ENCODE results near the gene DLX2. TPM values are rescaled to one million over a fixed set of nuclear protein-coding genes. Genes with fewer than 3 reads are reported as not detected.

DLX2 gene
- total RNA-seq, 1 experiment from 2014 or later: 0.82 TPM

DNA sequence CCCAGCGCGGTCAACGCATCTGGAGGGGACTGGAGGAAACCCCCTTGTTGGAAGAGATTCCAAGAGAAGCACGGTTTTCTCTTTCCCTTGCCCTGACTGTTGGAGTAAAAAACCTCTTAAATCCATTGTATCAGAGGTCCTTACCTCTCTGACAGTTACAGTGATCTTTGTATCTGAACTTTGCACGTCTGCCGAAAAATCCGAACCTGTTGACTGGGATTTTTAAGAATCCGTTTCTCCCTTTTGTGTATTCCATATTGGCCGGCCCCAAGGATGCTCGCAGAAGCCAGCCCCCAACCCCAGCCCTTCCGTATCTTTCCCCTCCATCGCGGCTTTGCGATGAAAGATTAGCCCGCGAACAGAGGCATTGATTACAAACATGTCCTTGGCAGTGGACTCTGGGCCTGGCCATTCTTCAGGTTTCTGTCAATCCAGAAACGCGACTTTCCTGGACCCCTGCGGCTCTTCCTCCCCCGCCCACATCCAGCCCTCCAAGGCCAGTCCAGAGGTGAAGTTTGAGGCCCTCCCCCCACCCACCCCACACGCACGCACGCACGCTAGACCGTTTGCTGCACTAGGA lies 22.0 kb downstream of the DLX2 start:
- H3K27me3 Mint-ChIP-seq (ENCODE audit: insufficient read depth, unreplicated experiment): peaks cover 10% of the 10 kb centered on the region
- H3K27ac Mint-ChIP-seq (ENCODE audit: unreplicated experiment): no peak overlapping the region
- no TSS peak for BruUV-seq (replicated peaks)
- no peaks in the 10 kb centered on the region for H3K27me3 ChIP-seq (replicated peaks; ENCODE audit: control insufficient read depth, insufficient read depth, low read length)
- no peak overlapping the region for H3K4me3 Mint-ChIP-seq (ENCODE audit: unreplicated experiment)
- no peaks in the 10 kb centered on the region for H3K4me1 Mint-ChIP-seq (ENCODE audit: low read depth, unreplicated experiment)
- H3K4me3 ChIP-seq (ENCODE audit: low read depth, low read length): no peak overlapping the region
- no peaks in the 10 kb centered on the region for H3K4me1 ChIP-seq
- no peak for DNase-seq
- H3K36me3 Mint-ChIP-seq (ENCODE audit: insufficient read depth, unreplicated experiment): peaks cover 11% of the 10 kb centered on the region
- ChIA-PET CTCF (no interaction called here), POLR2A (no interaction called here)
- no peaks in the 10 kb centered on the region for H3K9me3 Mint-ChIP-seq (ENCODE audit: unreplicated experiment)
- TF ChIP-seq CTCF (IDR thresholded peaks at IDR 0.05; ENCODE audit: insufficient read depth in 1 of 2, low read depth in 1 of 2, low read length in 1 of 2, severe bottlenecking in 1 of 2, unreplicated experiment in 1 of 2): no peak
- H3K9me3 ChIP-seq: no peaks in the 10 kb centered on the region
- intact Hi-C loops (cut with micrococcal nuclease; ENCODE audit: unreplicated experiment): loop anchor here (10.0 kb wide), 1 partner anchor 76 kb away; no protein-coding TSS in a partner anchor
- H3K36me3 ChIP-seq (ENCODE audit: control insufficient read depth, insufficient read depth, low read length): no peaks in the 10 kb centered on the region; the same call in 1 of the 2 replicates

GRCh38 chr2:172079838-172080640 lies 22.7 kb downstream of the DLX2 start:
- no peak for DNase-seq
- no peaks in the 10 kb centered on the region for H3K27me3 ChIP-seq (replicated peaks; ENCODE audit: control insufficient read depth, insufficient read depth, low read length)
- no peak for TF ChIP-seq CTCF (IDR thresholded peaks at IDR 0.05; ENCODE audit: insufficient read depth in 1 of 2, low read depth in 1 of 2, low read length in 1 of 2, severe bottlenecking in 1 of 2, unreplicated experiment in 1 of 2)

GRCh38 chr2:172079416-172079815 lies 23.3 kb downstream of the DLX2 start:
- no peak overlapping the region for H3K27ac Mint-ChIP-seq (ENCODE audit: unreplicated experiment)
- CTCF ChIA-PET: no interaction called here
- Histone ChIP-seq H3K9me3 (no peaks in the 10 kb centered on the region), H3K4me3 (ENCODE audit: low read depth, low read length) (no peak overlapping the region), H3K36me3 (ENCODE audit: control insufficient read depth, insufficient read depth, low read length) (no peaks in the 10 kb centered on the region; the same call in 1 of the 2 replicates), H3K4me1 (no peaks in the 10 kb centered on the region), H3K27me3 (replicated peaks; ENCODE audit: control insufficient read depth, insufficient read depth, low read length) (no peaks in the 10 kb centered on the region)
- TF ChIP-seq CTCF (IDR thresholded peaks at IDR 0.05; ENCODE audit: insufficient read depth in 1 of 2, low read depth in 1 of 2, low read length in 1 of 2, severe bottlenecking in 1 of 2, unreplicated experiment in 1 of 2): no peak
- POLR2A ChIA-PET: no interaction called here
- peaks cover 9% of the 10 kb centered on the region for H3K27me3 Mint-ChIP-seq (ENCODE audit: insufficient read depth, unreplicated experiment)
- intact Hi-C loops (cut with micrococcal nuclease; ENCODE audit: unreplicated experiment): no loop called here
- H3K4me3 Mint-ChIP-seq (ENCODE audit: unreplicated experiment): no peak overlapping the region
- H3K9me3 Mint-ChIP-seq (ENCODE audit: unreplicated experiment): no peaks in the 10 kb centered on the region
- H3K36me3 Mint-ChIP-seq (ENCODE audit: insufficient read depth, unreplicated experiment): no peaks in the 10 kb centered on the region
- no TSS peak for BruUV-seq (replicated peaks)
- H3K4me1 Mint-ChIP-seq (ENCODE audit: low read depth, unreplicated experiment): no peaks in the 10 kb centered on the region
- DNase-seq: no peak

More at GRCh38 chr2:172079838-172080640, 22.7 kb downstream of the DLX2 start:
- Histone ChIP-seq H3K4me3 (ENCODE audit: low read depth, low read length) (no peak overlapping the region), H3K9me3 (no peaks in the 10 kb centered on the region), H3K4me1 (no peaks in the 10 kb centered on the region), H3K36me3 (ENCODE audit: control insufficient read depth, insufficient read depth, low read length) (no peaks in the 10 kb centered on the region; the same call in 1 of the 2 replicates)
- BruUV-seq (replicated peaks): no TSS peak
- ChIA-PET CTCF (no interaction called here), POLR2A (no interaction called here)
- no peak overlapping the region for H3K27ac Mint-ChIP-seq (ENCODE audit: unreplicated experiment)
- H3K4me3 Mint-ChIP-seq (ENCODE audit: unreplicated experiment): no peak overlapping the region
- no peaks in the 10 kb centered on the region for H3K4me1 Mint-ChIP-seq (ENCODE audit: low read depth, unreplicated experiment)
- H3K9me3 Mint-ChIP-seq (ENCODE audit: unreplicated experiment): no peaks in the 10 kb centered on the region
- intact Hi-C loops (cut with micrococcal nuclease; ENCODE audit: unreplicated experiment): loop anchor here (10.0 kb wide), 1 partner anchor 75 kb away; no protein-coding TSS in a partner anchor
- peaks cover 9% of the 10 kb centered on the region for H3K27me3 Mint-ChIP-seq (ENCODE audit: insufficient read depth, unreplicated experiment)
- H3K36me3 Mint-ChIP-seq (ENCODE audit: insufficient read depth, unreplicated experiment): peaks cover 5% of the 10 kb centered on the region
